HG02884 (cell line): ENCODE measurements around the gene EPHA6.

Source experiments
- ATAC-seq: cut with Tn5 transposase; IDR thresholded peaks from one replicate; pipeline ENCODE4 v1.9.1; 2021; ENCODE audit warnings: mild to moderate bottlenecking, moderate library complexity; ENCODE audit not compliant: unreplicated experiment

Gene EPHA6

DNA sequence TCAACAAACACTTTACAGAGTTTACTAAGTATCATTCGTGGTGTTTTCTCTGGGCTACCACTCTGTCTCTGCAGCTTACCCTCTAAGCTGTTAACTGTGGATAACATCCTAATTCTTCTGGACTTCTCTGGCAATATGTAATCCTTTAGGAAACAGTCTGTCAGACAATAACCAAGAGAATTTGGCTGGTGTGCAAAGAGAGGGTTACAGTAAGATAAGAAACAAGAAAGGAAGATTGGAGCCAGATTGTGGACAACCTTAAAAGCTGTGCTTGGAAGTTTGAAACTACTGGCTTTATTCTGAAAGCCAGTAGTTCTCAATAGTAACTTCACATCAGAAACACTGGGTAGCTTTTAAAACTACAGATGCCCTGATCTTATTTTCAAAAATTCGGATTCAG is 950.9 kb downstream of the EPHA6 start:
- no peak for ATAC-seq

DNA sequence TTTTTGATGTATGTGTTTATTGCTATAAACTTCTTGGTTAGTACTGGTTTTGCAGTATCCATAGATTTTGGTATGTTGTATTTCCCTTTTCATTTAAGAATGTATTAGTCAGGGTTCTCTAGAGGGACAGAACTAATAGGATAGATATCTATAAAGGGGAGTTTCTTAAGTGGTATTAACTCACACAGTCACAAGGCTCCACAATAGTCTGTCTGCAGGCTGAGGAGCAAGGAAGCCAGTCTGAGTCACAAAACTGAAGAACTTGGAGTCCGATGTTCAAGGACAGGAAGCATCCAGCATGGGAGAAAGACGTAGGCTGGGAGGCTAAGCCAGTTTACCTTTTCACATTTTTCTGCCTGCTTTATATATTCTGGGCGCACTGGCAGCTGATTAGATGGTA is 958.5 kb downstream of the EPHA6 start:
- no peak for ATAC-seq

DNA sequence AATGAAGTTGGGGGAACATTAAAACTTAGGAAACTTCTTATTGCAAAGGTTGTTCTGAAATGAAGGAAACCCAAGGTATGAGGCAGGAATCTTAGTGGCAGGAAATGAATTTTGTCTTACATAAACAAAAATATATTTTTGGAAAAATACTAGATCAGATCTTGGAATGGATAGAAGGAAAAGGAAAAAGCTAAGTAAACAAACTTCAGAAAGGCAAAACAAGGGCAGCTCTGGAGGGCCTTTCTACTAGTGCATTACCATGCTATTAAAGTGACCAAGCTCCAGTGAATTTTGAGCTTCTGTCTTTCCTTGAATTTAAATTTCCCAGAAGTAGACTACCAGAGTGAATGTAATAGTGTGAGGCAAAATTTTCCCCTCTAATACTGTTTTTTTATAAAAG is 963.8 kb downstream of the EPHA6 start:
- ATAC-seq, result no peak

- ATAC-seq, result peak; percentile 67
Measured at GRCh38 chr3:97793420-97794019, 979.1 kb downstream of the EPHA6 start.

GRCh38 chr3:97795951-97796350 is 981.6 kb downstream of the EPHA6 start:
- ATAC-seq, result no peak
